ENCODE data around the gene ATF4.

The ATF4 gene

GRCh38 chr22:39492186-39492585 lies 28.2 kb upstream of the ATF4 start:
- Histone ChIP-seq H3K36me3 (ENCODE audit: insufficient read depth, low read length) (peaks cover 7% of the 10 kb centered on the region; the same call in 1 of the 2 replicates), H3K9me3 (ENCODE audit: insufficient read depth, low read depth, low read length) (no peaks in the 10 kb centered on the region), H3K79me2 (ENCODE audit: insufficient read depth, low read length) (no peaks in the 10 kb centered on the region), H3K4me3 (ENCODE audit: low read length, poor library complexity, severe bottlenecking) (no peak overlapping the region), H3K27me3 (ENCODE audit: insufficient read depth, low read length, poor library complexity, severe bottlenecking) (no peaks in the 10 kb centered on the region), H3K4me1 (ENCODE audit: insufficient read depth, low read length, poor library complexity, severe bottlenecking) (no peaks in the 10 kb centered on the region), H3K4me2 (ENCODE audit: low read depth, low read length, poor library complexity, severe bottlenecking) (no peak overlapping the region), H3K9ac (ENCODE audit: low read depth, low read length, poor library complexity, severe bottlenecking) (no peak overlapping the region), H3K9me2 (replicated peaks; ENCODE audit: low read depth, low read length) (no peaks in the 10 kb centered on the region), H3F3A (ENCODE audit: low read depth) (no peaks in the 10 kb centered on the region), H4K20me1 (ENCODE audit: insufficient read depth, low read length, poor library complexity, severe bottlenecking) (no peaks in the 10 kb centered on the region), H2AFZ (ENCODE audit: low read length) (no peak overlapping the region)
- TF ChIP-seq CTCF (conservative IDR thresholded peaks at IDR 0.05; ENCODE audit: low read length) (no peak), EZH2phosphoT487 (IDR thresholded peaks at IDR 0.05; ENCODE audit: borderline replicate concordance) (no peak)

- Histone ChIP-seq H3K9ac (ENCODE audit: low read depth, low read length, poor library complexity, severe bottlenecking) (no peak overlapping the region), H3K4me1 (ENCODE audit: insufficient read depth, low read length, poor library complexity, severe bottlenecking) (no peaks in the 10 kb centered on the region), H3K9me2 (replicated peaks; ENCODE audit: low read depth, low read length) (no peaks in the 10 kb centered on the region), H2AFZ (ENCODE audit: low read length) (no peak overlapping the region), H3K79me2 (ENCODE audit: insufficient read depth, low read length) (no peaks in the 10 kb centered on the region), H3K4me2 (ENCODE audit: low read depth, low read length, poor library complexity, severe bottlenecking) (no peak overlapping the region), H3K36me3 (ENCODE audit: insufficient read depth, low read length) (no peaks in the 10 kb centered on the region; the same call in 1 of the 2 replicates), H3K27me3 (ENCODE audit: insufficient read depth, low read length, poor library complexity, severe bottlenecking) (no peaks in the 10 kb centered on the region), H4K20me1 (ENCODE audit: insufficient read depth, low read length, poor library complexity, severe bottlenecking) (no peaks in the 10 kb centered on the region), H3K4me3 (ENCODE audit: low read length, poor library complexity, severe bottlenecking) (no peak overlapping the region), H3F3A (ENCODE audit: low read depth) (no peaks in the 10 kb centered on the region), H3K9me3 (ENCODE audit: insufficient read depth, low read depth, low read length) (no peaks in the 10 kb centered on the region)
- TF ChIP-seq EZH2phosphoT487 (IDR thresholded peaks at IDR 0.05; ENCODE audit: borderline replicate concordance) (no peak), CTCF (conservative IDR thresholded peaks at IDR 0.05; ENCODE audit: low read length) (no peak)
Measured at GRCh38 chr22:39493759-39494158, 26.6 kb upstream of the ATF4 start.

GRCh38 chr22:39494471-39495120 lies 25.8 kb upstream of the ATF4 start:
- no peaks in the 10 kb centered on the region for H4K20me1 ChIP-seq (ENCODE audit: insufficient read depth, low read length, poor library complexity, severe bottlenecking)
- H3K36me3 ChIP-seq (ENCODE audit: insufficient read depth, low read length) = no peaks in the 10 kb centered on the region
- H3K9me3 ChIP-seq (ENCODE audit: insufficient read depth, low read depth, low read length) = no peaks in the 10 kb centered on the region
- no peaks in the 10 kb centered on the region for H3K27me3 ChIP-seq (ENCODE audit: insufficient read depth, low read length, poor library complexity, severe bottlenecking)
- no peaks in the 10 kb centered on the region for H3K79me2 ChIP-seq (ENCODE audit: insufficient read depth, low read length)
- no peaks in the 10 kb centered on the region for H3K4me1 ChIP-seq (ENCODE audit: insufficient read depth, low read length, poor library complexity, severe bottlenecking)
- no peaks in the 10 kb centered on the region for H3K9me2 ChIP-seq (replicated peaks; ENCODE audit: low read depth, low read length)
- no peak overlapping the region for H3K9ac ChIP-seq (ENCODE audit: low read depth, low read length, poor library complexity, severe bottlenecking)
- H3F3A ChIP-seq (ENCODE audit: low read depth) = no peaks in the 10 kb centered on the region
- no peak overlapping the region for H3K4me2 ChIP-seq (ENCODE audit: low read depth, low read length, poor library complexity, severe bottlenecking)
- H2AFZ ChIP-seq (ENCODE audit: low read length) = no peak overlapping the region
- TF ChIP-seq EZH2phosphoT487 (IDR thresholded peaks at IDR 0.05; ENCODE audit: borderline replicate concordance) (no peak), CTCF (conservative IDR thresholded peaks at IDR 0.05; ENCODE audit: low read length) (no peak)
- H3K4me3 ChIP-seq (ENCODE audit: low read length, poor library complexity, severe bottlenecking) = no peak overlapping the region

Measured in Loucy (cell line).